Dedifferentiated amniotic fluid mesenchymal stem cell (primary cell): Measurements from ENCODE around the gene FHOD1.

Experiments
- DNase-seq: peaks from one replicate; pipeline ENCODE4 v3.0.0-alpha.2; 2016; ENCODE audit errors: extremely low spot score

Gene FHOD1

DNA sequence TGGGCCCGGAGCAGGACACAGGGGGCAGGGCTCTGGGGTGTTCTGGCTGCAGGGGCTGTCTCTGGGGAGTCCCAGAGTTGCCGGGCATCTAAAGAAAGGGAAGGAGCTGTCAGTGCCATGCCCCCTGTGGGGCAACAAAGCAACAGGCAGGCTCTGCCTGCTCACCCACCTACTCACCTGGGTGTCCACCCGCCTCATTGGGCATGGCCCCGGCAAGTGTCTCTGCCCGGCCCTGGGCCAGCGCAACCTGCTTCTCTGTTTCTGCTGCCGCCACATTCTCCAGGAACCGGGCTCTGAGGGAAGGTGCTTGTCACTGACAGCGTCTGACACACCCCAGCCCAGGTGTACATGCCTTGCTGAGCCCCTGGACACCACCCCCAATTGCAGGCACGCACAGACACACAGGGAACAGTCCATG lies 13.1 kb downstream of the FHOD1 start:
- no peak for DNase-seq

DNA sequence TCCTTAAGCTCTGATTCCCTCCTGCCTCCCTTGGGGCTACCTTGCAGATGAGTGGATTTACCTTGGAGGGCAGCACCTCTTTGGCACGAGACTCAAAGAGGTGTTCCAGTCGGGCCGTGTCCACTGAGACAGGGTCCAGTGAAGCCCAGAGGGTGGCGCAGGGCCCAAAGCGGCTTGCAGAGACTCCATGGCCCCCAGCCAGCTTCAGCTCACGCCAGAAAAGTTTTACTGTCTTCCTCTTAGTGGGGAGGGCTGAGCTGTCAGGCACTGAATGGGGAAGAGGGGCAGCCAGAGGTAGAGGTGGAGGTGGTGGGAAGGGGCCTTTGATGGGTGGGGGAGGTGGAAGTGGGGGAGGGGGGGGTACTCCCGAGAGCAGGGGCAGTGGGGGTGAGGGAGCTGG lies 13.7 kb downstream of the FHOD1 start:
- no peak for DNase-seq

DNA sequence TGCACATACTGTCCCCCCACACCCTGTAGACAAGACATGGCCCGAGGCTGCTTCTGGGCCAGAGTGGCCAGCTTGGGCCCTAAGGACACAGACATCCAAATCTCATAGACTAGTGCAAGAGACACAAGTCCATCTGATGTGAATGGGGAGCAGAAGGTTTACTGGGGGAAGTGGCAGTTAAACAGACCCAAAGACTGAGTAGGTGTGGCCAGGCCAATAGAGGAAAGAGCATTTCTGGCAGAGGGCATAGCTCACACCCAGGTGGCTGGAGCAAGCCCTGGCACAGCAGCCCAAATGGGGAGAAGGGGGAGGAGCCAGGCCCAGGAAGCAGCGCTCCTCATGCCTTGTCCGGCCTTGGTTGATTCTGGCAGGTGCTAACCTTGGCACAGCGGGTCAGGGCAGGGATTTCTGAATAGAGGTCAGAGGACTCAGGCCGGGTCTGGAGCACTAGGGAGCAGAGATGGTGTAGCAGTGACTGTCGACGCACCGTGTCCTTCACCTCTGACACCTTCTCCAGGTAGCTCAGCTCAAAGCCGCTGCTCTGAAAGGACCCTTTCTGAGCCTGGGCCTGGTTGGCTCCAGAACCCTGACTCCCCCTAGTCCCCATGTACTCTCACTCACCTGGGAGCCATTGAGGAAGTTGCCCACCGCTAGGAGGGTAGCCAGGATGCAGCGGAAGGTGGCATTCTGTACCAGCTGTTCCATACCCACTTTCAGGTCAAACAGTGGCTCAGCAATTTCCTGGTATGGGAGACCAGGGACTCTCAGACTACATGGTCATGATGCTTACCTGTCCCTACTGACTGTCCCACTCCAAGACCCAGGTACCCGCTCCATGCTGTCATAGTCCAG lies 16.2 kb downstream of the FHOD1 start:
- no peak for DNase-seq

- no peak for DNase-seq
Observed at GRCh38 chr16:67229906-67230808, 17.1 kb downstream of the FHOD1 start.

- no peak for DNase-seq
Observed at GRCh38 chr16:67228905-67229304, 18.4 kb downstream of the FHOD1 start.

- DNase-seq, result no peak
Observed at GRCh38 chr16:67228034-67228785, 19.1 kb downstream of the FHOD1 start.

GRCh38 chr16:67227567-67227921 lies 19.7 kb downstream of the FHOD1 start:
- DNase-seq, result no peak

DNA sequence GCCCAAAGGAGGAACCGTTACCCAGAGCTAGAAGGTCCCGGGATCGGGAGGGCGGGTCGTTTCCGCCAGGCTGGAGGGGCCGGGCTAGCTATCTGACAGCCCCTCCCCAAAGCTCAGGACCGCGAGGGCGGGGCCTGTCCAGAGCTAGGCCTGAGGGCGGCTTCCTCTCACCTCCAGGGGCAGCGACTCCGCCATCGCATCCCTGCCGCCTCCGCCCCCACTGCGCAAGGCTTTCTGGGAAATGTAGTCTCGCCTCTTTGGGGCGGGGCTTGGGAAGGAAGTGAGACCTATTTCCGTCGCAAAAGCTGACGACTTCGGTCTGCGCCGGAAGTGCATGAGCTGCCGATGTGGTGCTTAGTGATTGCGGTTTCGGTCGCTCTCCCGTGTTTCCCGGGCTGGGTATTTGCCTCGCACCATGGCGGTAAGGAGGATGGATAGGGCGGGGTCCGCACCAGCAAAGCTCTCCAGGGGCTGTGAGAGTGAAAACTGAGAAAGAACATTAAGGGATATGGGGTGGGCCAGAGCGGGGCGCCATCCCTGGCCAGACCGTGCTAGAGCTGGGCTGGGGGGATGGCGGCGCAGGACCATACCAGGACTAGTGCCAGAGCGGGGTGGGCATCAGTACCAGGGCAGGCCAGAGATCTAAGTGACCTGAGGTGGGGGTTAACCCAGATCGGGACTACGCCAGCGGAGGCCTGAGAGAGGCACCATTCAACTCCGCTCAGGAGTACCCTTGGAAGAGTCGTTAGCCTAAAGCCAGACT lies 20.3 kb downstream of the FHOD1 start, which contains the start of gene TMEM208:
Gene TMEM208 (plus strand): TSS at position 327 of the 763 bp plus-strand sequence. CDS start 89 bp downstream, at position 416.
- peak; percentile 99 for DNase-seq

DNA sequence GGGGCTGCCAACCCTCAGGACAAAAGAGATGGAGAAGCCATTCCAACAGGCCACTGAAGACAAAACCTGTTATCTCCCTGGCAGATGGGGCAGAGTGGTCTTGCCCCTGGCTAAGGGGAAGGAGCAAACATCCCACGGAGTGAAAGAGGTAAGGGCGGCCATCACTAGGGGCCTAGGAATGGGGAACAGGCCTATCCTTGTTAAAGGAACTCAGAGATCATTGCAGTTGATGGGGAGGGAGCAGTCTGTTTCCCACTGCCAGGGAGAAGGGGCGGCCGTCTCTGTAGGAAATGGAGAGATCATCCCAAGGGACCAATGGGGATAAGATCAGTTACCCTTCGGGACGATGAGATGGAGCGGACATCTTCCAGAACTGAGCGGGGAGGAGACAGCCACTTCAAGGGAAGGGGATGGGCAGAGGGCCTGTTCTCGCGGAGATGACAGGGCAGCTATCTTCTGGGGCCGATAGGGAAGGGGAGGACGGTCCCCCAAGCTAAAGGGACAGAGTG lies 20.9 kb downstream of the FHOD1 start:
- DNase-seq, result no peak

- DNase-seq, result no peak
Observed at GRCh38 chr16:67223992-67224391, 23.3 kb downstream of the FHOD1 start.

GRCh38 chr16:67216612-67217490 lies 30.4 kb downstream of the FHOD1 start:
- no peak for DNase-seq

GRCh38 chr16:67215706-67216105 lies 31.6 kb downstream of the FHOD1 start:
- DNase-seq, result no peak

DNA sequence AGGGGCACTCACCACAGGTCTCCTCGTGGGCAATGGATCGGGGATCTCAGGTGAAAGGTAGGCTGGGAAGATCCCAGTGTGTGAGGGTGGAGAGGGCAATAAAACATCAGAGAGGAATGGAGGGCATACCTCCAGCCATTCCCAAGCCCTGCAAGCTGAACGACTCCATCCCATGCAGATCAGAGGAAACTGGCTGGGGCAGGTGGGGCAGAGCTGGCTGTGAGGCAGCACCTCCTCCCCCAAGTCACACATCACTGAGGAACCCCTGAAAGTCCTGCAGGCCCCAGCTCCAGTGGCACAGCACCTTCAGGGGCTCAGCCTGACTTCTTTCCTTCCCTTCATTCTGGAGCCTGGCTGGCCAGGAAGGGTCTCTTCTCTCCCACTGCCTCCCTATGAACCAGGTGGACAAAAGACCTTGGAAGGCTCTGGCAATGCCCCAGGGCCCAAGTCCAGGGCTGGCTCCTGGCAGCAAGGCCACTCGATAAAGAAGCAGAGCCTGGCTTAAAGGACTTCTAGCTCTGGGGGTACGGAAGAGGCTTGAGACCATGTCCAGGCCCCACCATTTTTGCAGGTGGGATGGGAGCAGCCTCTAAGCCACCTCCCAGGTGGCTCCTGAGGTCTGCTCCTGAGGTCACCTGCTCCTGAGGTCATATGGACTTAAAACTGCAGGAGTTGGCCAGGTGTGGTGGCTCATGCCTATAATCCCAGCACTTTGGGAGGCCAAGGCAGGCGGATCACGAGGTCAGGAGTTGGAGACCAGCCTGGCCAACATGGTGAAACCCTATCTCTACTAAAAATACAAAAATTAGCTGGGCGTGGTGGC lies 33.9 kb downstream of the FHOD1 start:
- no peak for DNase-seq

GRCh38 chr16:67212766-67213165 lies 34.5 kb downstream of the FHOD1 start:
- no peak for DNase-seq

GRCh38 chr16:67211674-67212073 lies 35.6 kb downstream of the FHOD1 start:
- no peak for DNase-seq

GRCh38 chr16:67210069-67210937 lies 37.0 kb downstream of the FHOD1 start:
- DNase-seq, result no peak

- DNase-seq, result no peak
Observed at GRCh38 chr16:67209565-67209964, 37.7 kb downstream of the FHOD1 start.
